Activated CD4-positive, alpha-beta T cell treated with anti-CD3 and anti-CD28 coated beads for 48 hours (primary cell): ENCODE results near the gene SLC6A3.
"Not testable (repeated sequence)": the region's sequence is repeated elsewhere in the genome, so short reads cannot be mapped to it uniquely, and the experiment has no call there.

ENCODE experiments used
- DNase-seq: peaks from one replicate; pipeline ENCODE4 v3.0.0-alpha.2; 2020

The SLC6A3 gene

GRCh38 chr5:1366514-1366913, 78.7 kb downstream of the SLC6A3 start:
- DNase-seq: no peak

DNA sequence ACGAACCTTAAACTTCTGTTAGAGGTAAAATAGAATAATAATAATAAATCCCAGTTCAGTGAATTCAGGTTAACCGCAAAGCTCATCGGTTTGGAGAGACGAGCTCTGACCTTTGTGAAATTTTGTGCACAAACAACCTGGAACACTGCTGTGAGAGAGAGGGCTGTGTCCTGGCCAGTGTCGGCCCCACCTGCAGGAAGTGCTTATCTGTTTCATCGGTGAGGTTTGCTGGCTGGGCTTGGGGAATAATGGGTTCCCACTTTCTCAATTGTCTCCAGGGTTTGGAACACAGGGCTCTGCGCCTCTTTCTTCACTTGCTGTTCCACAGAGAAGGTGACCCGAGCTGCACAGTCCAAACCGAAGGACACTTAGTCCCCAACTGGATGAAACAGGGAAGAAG, 81.0 kb downstream of the SLC6A3 start:
- no peak for DNase-seq

- DNase-seq: no peak
Measured at GRCh38 chr5:1363581-1363980, 81.7 kb downstream of the SLC6A3 start.

DNA sequence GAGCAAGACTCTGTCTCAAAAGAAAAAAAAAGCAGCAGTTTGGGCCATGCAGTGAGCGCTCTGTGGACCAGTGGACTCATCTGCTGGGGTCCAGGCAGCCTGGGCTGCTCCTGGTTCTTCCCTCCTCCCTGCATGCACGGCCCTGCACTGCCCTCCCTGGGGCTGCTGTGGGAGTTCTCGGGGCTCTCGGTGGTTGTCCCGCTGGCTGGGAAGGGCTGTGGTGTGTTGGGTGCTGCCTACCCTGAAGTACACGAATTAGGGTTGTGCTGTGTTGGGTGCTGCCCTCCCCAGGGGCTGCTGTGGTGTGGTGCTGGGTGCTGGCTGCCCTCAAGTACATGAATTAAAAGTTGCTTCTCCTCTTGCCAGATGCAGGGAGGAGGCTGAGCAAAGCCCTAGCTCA, 82.1 kb downstream of the SLC6A3 start:
- DNase-seq: no peak

GRCh38 chr5:1362242-1363015, 82.8 kb downstream of the SLC6A3 start:
- DNase-seq: no peak

- no peak for DNase-seq
Measured at GRCh38 chr5:1360861-1361260, 84.4 kb downstream of the SLC6A3 start.

GRCh38 chr5:1360367-1360766, 84.9 kb downstream of the SLC6A3 start:
- DNase-seq: not testable (repeated sequence)

- no peak for DNase-seq
Measured at GRCh38 chr5:1359713-1360112, 85.5 kb downstream of the SLC6A3 start.

DNA sequence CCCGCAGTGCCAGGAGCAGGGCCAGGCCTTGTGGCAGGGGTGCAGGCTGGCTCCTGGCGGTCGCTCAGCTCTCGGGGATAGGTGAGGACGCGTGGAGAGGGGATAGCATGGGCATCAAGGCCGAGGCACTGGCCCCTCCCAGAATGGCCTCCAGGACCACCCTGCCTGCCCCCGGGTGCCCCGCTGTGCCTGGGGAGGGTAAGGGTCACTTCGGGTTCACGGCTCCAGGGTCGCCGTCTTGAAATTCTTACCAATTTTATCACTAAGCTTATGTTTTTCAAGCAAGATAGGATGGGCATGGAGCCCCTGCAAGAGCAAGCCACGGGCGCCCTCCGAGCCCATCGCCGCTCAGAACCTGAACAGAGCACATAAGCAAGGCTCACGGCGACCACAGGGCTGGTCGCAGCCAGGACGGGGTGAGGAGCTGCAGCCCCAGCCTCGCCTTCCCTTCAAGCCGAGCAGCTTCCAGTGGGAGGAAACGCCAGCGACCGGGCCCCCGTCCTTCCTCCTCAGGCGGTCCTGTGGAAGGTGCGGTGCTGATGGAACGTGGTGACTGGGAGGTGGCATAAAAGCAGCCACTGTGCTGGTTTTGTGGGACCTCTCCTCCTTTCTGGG, 86.1 kb downstream of the SLC6A3 start:
- no peak for DNase-seq

- DNase-seq: no peak
Measured at GRCh38 chr5:1358726-1359025, 86.6 kb downstream of the SLC6A3 start.

- DNase-seq: no peak
Measured at GRCh38 chr5:1357946-1358725, 87.1 kb downstream of the SLC6A3 start.

DNA sequence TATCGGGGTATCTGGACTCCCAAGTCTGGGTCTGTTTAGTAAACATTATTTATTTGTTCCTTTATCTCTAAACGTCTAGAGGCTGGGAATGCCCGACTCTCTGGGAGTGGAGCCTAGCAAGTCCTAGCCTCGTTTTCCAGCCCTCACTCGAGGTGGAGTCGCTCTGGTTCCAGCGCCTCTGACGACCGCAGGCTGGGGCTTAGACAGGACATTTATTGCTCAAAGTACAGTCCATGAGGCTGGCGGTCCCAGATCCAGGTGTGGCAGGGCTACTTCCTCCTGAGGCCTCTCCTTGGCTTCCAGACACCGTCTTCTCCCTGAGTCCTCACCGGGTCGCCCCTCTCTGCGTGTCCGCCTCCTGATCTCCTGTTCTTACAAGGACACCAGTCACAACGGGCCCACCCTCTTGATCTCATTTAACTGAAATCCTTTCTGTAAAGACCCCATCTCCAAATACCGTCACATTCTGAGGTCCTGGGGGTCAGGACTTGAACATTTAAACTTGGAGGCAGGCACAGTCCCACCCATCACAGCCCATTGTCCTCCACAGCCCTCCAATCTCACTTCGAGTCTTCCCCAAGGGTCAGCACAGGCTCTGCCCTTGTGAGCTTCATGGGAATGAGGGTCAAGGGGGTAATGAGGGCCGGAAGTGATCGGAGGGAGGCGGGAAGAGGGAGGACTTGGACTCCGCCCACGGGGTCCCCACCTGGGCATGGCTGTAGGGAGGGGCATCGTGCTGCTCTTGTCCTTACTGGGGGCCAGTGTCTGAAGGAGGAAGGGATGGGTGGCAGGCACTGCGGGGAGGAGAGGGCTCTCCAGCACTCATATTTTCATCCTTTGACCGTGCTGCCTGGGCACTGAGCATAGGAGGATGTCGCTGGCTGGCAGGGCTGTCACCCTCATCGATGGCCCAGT, 88.1 kb downstream of the SLC6A3 start:
- DNase-seq: no peak

GRCh38 chr5:1354576-1354975, 90.7 kb downstream of the SLC6A3 start:
- DNase-seq: no peak

- no peak for DNase-seq
Measured at GRCh38 chr5:1352231-1353219, 92.7 kb downstream of the SLC6A3 start.

DNA sequence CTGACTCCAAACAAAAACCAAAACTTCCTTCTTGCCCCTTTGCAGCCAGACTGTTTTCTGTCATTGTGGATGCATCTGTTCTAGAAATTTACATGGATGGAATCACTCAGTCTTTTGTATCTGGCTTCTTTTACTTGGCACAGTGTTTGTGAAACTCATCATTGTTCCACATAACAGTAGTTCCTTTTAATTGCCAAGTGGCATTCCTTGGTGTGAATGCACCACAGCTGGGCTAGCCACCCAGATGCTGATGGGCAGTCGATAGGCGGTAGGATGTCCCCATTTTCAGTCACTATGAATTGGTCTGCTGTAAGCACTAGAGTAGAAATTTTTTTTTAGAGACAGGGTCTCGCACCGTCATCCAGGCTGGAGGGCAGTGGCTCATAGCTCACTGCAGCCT, 94.1 kb downstream of the SLC6A3 start:
- no peak for DNase-seq

- DNase-seq: no peak
Measured at GRCh38 chr5:1349246-1349645, 96.0 kb downstream of the SLC6A3 start.

- no peak for DNase-seq
Measured at GRCh38 chr5:1348986-1349245, 96.3 kb downstream of the SLC6A3 start.

DNA sequence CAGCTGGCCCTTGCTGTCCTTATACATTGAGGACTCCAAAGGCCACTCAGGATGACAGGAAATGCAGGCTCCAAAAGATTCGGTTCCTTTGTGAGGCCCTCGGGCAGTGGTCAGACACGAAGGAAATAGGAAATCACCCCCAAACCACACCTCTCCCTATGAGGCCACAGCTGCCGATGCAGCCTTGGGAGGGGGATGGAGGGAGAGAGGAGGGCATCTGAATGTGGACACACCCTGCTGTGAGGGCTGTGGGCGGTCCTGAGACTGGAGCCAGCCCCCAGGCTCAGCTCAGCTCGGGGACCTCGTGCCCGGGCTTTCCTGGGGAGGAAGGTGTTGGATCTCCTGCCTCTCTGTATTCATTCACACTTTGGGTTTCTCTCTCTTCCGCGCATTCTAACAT, 97.7 kb downstream of the SLC6A3 start:
- DNase-seq: no peak

- DNase-seq: no peak
Measured at GRCh38 chr5:1346627-1347440, 98.4 kb downstream of the SLC6A3 start.

DNA sequence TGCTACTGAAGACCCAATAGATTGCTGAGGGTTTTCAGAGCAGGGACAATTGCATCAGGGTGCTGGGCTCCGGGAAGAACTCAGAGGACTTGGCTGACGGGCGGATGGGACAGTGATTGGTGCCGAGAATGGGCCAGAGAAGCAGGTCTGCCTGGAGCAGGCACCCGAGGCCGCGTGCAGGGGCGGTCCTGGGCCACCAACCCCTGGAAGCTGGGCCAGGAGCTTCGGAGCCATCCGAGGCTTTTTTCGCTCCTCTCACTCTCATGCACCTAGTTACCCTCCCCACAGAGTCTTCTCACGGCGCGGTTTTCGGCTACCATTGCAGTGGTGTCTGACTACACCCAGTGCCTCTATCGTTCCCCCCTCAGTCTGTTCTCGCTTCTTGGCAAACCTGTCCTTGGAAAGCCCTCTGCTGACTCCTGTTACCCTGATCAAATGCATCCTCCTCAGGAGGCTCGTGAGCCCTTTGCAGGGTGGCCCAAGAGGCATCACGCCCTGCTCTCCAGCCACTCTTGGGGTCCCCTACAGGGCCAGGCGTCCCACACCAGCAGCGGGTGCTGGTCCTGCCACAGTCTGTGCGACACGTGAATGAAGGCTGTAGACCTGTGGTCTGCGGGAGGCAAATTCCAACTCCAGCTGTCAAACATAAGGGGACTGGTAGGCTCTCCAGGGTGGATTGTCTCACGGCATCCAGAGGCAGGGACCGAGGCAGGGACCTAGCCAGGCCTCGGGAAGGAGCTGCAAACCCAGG, 99.2 kb downstream of the SLC6A3 start:
- DNase-seq: no peak
